ENCODE data around the gene KIRREL3. TPM values are rescaled to one million over a fixed set of nuclear protein-coding genes. Genes with fewer than 3 reads are reported as not detected.

The KIRREL3 gene
- total RNA-seq, 5 donors from 2014 or later (not counting 1 experiment from before 2014, with no cell fraction given) = not detected

DNA sequence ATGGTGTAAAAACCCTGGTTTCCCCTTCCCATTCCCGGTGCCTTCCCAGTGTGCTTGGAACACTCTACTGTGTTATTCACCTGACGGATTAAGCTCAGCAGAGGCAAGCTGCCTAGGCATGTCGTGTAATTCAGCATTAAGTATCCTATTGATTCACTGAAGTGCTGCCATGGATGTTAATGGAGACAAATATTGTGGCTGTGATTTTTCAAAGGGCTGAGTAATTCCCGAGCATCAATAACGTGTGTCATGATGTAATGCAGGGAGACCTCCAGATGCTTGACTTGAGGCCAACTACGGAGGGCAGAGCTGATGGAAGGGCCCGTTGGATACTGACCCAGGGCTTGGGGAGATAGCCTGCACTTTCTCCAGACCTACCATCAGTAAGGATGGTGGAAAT, 376.1 kb downstream of the KIRREL3 start:
- POLR2A ChIA-PET = no interaction called here
- H3K27ac ChIP-seq (ENCODE audit: low read length) = no peak overlapping the region
- Mint-ChIP-seq H3K4me3 (no peak overlapping the region), H3K27me3 (peaks cover 4 to 5% of the 10 kb centered on the region in 2 donors), H3K4me1 (no peaks in the 10 kb centered on the region), H3K27ac (no peak overlapping the region), H3K9me3 (no peaks in the 10 kb centered on the region), H3K36me3 (no peaks in the 10 kb centered on the region)
- CTCF ChIA-PET = no interaction called here
- H3K4me1 ChIP-seq (ENCODE audit: control insufficient read depth in 1 of 2, extremely low read depth in 1 of 2, insufficient read depth in 2 of 2, low read length in 2 of 2) = no peaks in the 10 kb centered on the region
- ATAC-seq (replicated peaks in 1 of 4) (no peak), DNase-seq (no peak)
- H3K27me3 ChIP-seq (replicated peaks in 1 of 2; ENCODE audit: control insufficient read depth in 2 of 2, extremely low read depth in 1 of 2, insufficient read depth in 2 of 2, low read length in 1 of 2) = peaks cover 0 to 5% of the 10 kb centered on the region in 2 experiments
- H3K36me3 ChIP-seq (ENCODE audit: control insufficient read depth in 2 of 2, extremely low read depth in 1 of 2, insufficient read depth in 1 of 2, low read length in 1 of 2) = no peaks in the 10 kb centered on the region
- no peak overlapping the region for H3K4me3 ChIP-seq (ENCODE audit: control insufficient read depth in 1 of 2, extremely low read depth in 1 of 2, low read length in 1 of 2)
- 78% methylated on average over 4 of the region's 7 CpGs for WGBS (ENCODE audit: insufficient coverage)
- H3K9me3 ChIP-seq = no peaks in the 10 kb centered on the region

DNA sequence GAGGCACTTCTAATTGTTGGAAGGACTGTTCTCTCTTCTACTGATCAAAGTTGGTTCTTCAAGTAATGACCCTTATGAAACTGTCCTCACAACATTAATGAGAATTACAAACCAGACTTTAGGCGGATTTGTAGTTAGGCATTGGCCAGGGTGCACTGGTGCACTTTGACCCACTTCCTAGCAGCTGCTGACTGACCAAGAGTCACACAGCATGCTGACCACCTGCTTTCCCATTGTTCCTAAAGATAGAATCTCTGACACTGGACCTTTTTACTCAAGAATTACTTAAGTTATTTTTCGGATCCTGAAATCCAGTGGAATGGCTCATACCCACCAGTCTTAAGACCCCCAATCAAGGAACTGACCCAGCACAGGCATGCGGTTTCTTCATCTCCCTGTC, 381.1 kb downstream of the KIRREL3 start:
- no peaks in the 10 kb centered on the region for H3K9me3 Mint-ChIP-seq
- H3K4me3 Mint-ChIP-seq = no peak overlapping the region
- no peak for ATAC-seq (replicated peaks in 1 of 4)
- POLR2A ChIA-PET = no interaction called here
- H3K27me3 ChIP-seq (replicated peaks in 1 of 2; ENCODE audit: control insufficient read depth in 2 of 2, extremely low read depth in 1 of 2, insufficient read depth in 2 of 2, low read length in 1 of 2) = peaks cover 0 to 6% of the 10 kb centered on the region in 2 experiments
- H3K36me3 Mint-ChIP-seq = no peaks in the 10 kb centered on the region
- DNase-seq = no peak
- H3K27me3 Mint-ChIP-seq = peaks cover 11 to 15% of the 10 kb centered on the region in 2 donors
- no peaks in the 10 kb centered on the region for H3K36me3 ChIP-seq (ENCODE audit: control insufficient read depth in 2 of 2, extremely low read depth in 1 of 2, insufficient read depth in 1 of 2, low read length in 1 of 2)
- no peaks in the 10 kb centered on the region for H3K4me1 ChIP-seq (ENCODE audit: control insufficient read depth in 1 of 2, extremely low read depth in 1 of 2, insufficient read depth in 2 of 2, low read length in 2 of 2)
- H3K27ac Mint-ChIP-seq = no peak overlapping the region
- no peaks in the 10 kb centered on the region for H3K4me1 Mint-ChIP-seq
- CTCF ChIA-PET = no interaction called here
- H3K9me3 ChIP-seq = no peaks in the 10 kb centered on the region
- H3K4me3 ChIP-seq (ENCODE audit: control insufficient read depth in 1 of 2, extremely low read depth in 1 of 2, low read length in 1 of 2) = no peak overlapping the region
- 71% methylated on average over 3 of the region's 3 CpGs for WGBS (ENCODE audit: insufficient coverage)
- H3K27ac ChIP-seq (ENCODE audit: low read length) = no peak overlapping the region

DNA sequence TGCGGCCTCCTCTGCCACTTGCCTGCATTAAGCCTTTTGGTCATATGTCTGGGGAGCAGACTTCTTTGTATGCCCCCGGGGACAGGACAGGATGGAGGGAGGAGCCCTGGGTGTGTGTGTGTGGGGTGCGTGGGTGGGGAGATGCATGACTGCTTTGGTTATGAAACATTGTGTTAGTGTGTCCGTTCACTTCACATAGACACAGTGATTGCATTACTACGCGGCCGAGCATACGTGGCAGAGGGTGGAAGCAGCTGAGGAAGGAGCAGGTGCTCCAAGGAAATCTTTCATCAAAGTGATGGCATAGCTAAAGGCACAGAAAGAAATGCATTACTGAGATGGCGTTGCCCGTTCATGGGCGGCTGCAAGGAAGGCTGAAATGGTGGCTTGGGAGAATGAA, 384.7 kb downstream of the KIRREL3 start:
- Histone ChIP-seq H3K4me1 (ENCODE audit: control insufficient read depth in 1 of 2, extremely low read depth in 1 of 2, insufficient read depth in 2 of 2, low read length in 2 of 2) (no peaks in the 10 kb centered on the region), H3K27me3 (replicated peaks in 1 of 2; ENCODE audit: control insufficient read depth in 2 of 2, extremely low read depth in 1 of 2, insufficient read depth in 2 of 2, low read length in 1 of 2) (peaks cover 0 to 4% of the 10 kb centered on the region in 2 experiments), H3K9me3 (no peaks in the 10 kb centered on the region), H3K36me3 (ENCODE audit: control insufficient read depth in 2 of 2, extremely low read depth in 1 of 2, insufficient read depth in 1 of 2, low read length in 1 of 2) (no peaks in the 10 kb centered on the region), H3K27ac (ENCODE audit: low read length) (no peak overlapping the region), H3K4me3 (ENCODE audit: control insufficient read depth in 1 of 2, extremely low read depth in 1 of 2, low read length in 1 of 2) (no peak overlapping the region)
- no peak overlapping the region for H3K27ac Mint-ChIP-seq
- H3K36me3 Mint-ChIP-seq = no peaks in the 10 kb centered on the region
- H3K27me3 Mint-ChIP-seq = peaks cover 12 to 17% of the 10 kb centered on the region in 2 donors
- H3K4me1 Mint-ChIP-seq = no peaks in the 10 kb centered on the region
- H3K4me3 Mint-ChIP-seq = no peak overlapping the region
- H3K9me3 Mint-ChIP-seq = no peaks in the 10 kb centered on the region
- no peak for DNase-seq
- ChIA-PET POLR2A (no interaction called here), CTCF (no interaction called here)
- 92% methylated on average over 10 of the region's 11 CpGs for WGBS (ENCODE audit: insufficient coverage)
- no peak for ATAC-seq (replicated peaks in 1 of 4)

DNA sequence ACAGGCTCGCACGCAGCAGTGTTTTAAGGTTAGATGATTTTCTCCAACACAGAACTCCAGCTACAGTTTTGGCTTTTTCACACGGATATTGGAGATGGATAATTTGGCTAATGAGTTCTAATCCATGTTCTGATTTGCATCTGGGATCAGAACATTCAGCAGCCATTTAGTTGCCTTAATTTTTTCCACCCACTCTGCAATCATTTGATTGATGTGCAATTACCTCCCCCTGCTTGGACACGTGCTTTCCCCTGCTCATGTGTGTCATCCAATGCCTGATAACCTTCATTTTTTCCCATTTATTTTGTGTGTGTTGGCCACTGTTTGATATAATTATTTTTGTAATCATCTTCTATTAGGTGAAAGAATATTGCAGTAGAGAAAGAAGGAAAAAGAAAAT, 387.3 kb downstream of the KIRREL3 start:
- POLR2A ChIA-PET = no interaction called here
- H3K27me3 Mint-ChIP-seq = peaks cover 11 to 12% of the 10 kb centered on the region in 2 donors
- no CpG with 5 or more reads among the region's 4 CpGs for WGBS (ENCODE audit: insufficient coverage)
- DNase-seq (no peak), ATAC-seq (replicated peaks in 1 of 4) (no peak)
- Histone ChIP-seq H3K9me3 (no peaks in the 10 kb centered on the region), H3K4me1 (ENCODE audit: control insufficient read depth in 1 of 2, extremely low read depth in 1 of 2, insufficient read depth in 2 of 2, low read length in 2 of 2) (no peaks in the 10 kb centered on the region), H3K27ac (ENCODE audit: low read length) (no peak overlapping the region), H3K27me3 (replicated peaks in 1 of 2; ENCODE audit: control insufficient read depth in 2 of 2, extremely low read depth in 1 of 2, insufficient read depth in 2 of 2, low read length in 1 of 2) (peaks cover 0 to 7% of the 10 kb centered on the region in 2 experiments), H3K4me3 (ENCODE audit: control insufficient read depth in 1 of 2, extremely low read depth in 1 of 2, low read length in 1 of 2) (no peak overlapping the region), H3K36me3 (ENCODE audit: control insufficient read depth in 2 of 2, extremely low read depth in 1 of 2, insufficient read depth in 1 of 2, low read length in 1 of 2) (no peaks in the 10 kb centered on the region)
- no peaks in the 10 kb centered on the region for H3K36me3 Mint-ChIP-seq
- H3K4me1 Mint-ChIP-seq = no peaks in the 10 kb centered on the region
- H3K27ac Mint-ChIP-seq = no peak overlapping the region
- H3K9me3 Mint-ChIP-seq = no peaks in the 10 kb centered on the region
- CTCF ChIA-PET = no interaction called here
- H3K4me3 Mint-ChIP-seq = no peak overlapping the region

DNA sequence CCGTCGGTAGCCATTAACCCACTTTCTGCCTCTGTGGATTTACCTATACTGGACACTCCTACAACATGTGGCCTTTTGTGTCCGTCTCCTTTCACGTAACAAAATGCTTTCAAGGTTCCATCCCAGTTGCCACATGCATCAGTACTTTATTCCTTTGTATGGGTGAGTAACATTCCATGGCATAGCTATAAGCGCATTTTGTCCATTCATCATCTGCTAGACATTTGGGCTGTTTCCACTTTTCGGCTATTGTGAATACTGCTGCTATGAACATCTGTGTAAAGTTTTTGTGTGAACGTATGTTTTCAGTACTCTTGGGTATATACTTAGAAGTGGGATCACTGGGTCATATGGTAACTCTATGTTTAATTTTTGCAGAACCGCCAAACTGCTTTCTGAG, 387.9 kb downstream of the KIRREL3 start:
- Histone ChIP-seq H3K36me3 (ENCODE audit: control insufficient read depth in 2 of 2, extremely low read depth in 1 of 2, insufficient read depth in 1 of 2, low read length in 1 of 2) (no peaks in the 10 kb centered on the region), H3K4me1 (ENCODE audit: control insufficient read depth in 1 of 2, extremely low read depth in 1 of 2, insufficient read depth in 2 of 2, low read length in 2 of 2) (no peaks in the 10 kb centered on the region), H3K27ac (ENCODE audit: low read length) (no peak overlapping the region), H3K27me3 (replicated peaks in 1 of 2; ENCODE audit: control insufficient read depth in 2 of 2, extremely low read depth in 1 of 2, insufficient read depth in 2 of 2, low read length in 1 of 2) (peaks cover 0 to 11% of the 10 kb centered on the region in 2 experiments), H3K9me3 (no peaks in the 10 kb centered on the region), H3K4me3 (ENCODE audit: control insufficient read depth in 1 of 2, extremely low read depth in 1 of 2, low read length in 1 of 2) (no peak overlapping the region)
- no peak overlapping the region for H3K4me3 Mint-ChIP-seq
- no peaks in the 10 kb centered on the region for H3K36me3 Mint-ChIP-seq
- ChIA-PET CTCF (no interaction called here), POLR2A (no interaction called here)
- 92% methylated on average over 2 of the region's 8 CpGs for WGBS (ENCODE audit: insufficient coverage)
- H3K4me1 Mint-ChIP-seq = no peaks in the 10 kb centered on the region
- ATAC-seq (replicated peaks in 1 of 4) = no peak
- DNase-seq = no peak
- no peak overlapping the region for H3K27ac Mint-ChIP-seq
- no peaks in the 10 kb centered on the region for H3K9me3 Mint-ChIP-seq
- H3K27me3 Mint-ChIP-seq = peaks cover 11 to 12% of the 10 kb centered on the region in 2 donors

DNA sequence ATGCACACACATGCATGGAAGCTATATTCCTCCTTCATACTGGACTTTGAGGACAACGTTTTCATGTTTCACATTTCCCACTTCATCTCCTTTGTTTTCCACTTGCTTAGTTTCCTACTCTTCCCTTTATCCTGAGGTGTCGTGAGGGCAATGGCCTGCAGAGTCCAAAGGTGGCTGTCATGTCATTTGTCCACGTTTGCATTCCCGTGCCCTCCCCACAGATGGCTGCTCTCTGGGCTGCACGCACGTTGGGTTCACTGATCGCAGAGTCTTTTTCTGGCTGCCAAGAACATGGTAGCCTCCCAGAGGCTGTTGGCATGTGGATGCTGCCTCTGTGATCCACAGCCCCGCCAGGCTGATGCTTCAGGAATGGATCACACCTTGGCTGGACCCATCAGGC, 389.1 kb downstream of the KIRREL3 start:
- CTCF ChIA-PET = no interaction called here
- no peaks in the 10 kb centered on the region for H3K4me1 Mint-ChIP-seq
- H3K27ac Mint-ChIP-seq = no peak overlapping the region
- peaks cover 0 to 20% of the 10 kb centered on the region in 2 experiments for H3K27me3 ChIP-seq (replicated peaks in 1 of 2; ENCODE audit: control insufficient read depth in 2 of 2, extremely low read depth in 1 of 2, insufficient read depth in 2 of 2, low read length in 1 of 2)
- no peak overlapping the region for H3K27ac ChIP-seq (ENCODE audit: low read length)
- H3K27me3 Mint-ChIP-seq = peaks cover 18 to 19% of the 10 kb centered on the region in 2 donors
- no peaks in the 10 kb centered on the region for H3K9me3 Mint-ChIP-seq
- no peaks in the 10 kb centered on the region for H3K36me3 Mint-ChIP-seq
- DNase-seq (no peak), ATAC-seq (replicated peaks in 1 of 4) (no peak)
- H3K36me3 ChIP-seq (ENCODE audit: control insufficient read depth in 2 of 2, extremely low read depth in 1 of 2, insufficient read depth in 1 of 2, low read length in 1 of 2) = no peaks in the 10 kb centered on the region
- POLR2A ChIA-PET = no interaction called here
- H3K4me3 Mint-ChIP-seq = no peak overlapping the region
- H3K4me3 ChIP-seq (ENCODE audit: control insufficient read depth in 1 of 2, extremely low read depth in 1 of 2, low read length in 1 of 2) = no peak overlapping the region
- WGBS (ENCODE audit: insufficient coverage) = 69% methylated on average over 8 of the region's 8 CpGs
- H3K4me1 ChIP-seq (ENCODE audit: control insufficient read depth in 1 of 2, extremely low read depth in 1 of 2, insufficient read depth in 2 of 2, low read length in 2 of 2) = no peaks in the 10 kb centered on the region
- H3K9me3 ChIP-seq = no peaks in the 10 kb centered on the region

DNA sequence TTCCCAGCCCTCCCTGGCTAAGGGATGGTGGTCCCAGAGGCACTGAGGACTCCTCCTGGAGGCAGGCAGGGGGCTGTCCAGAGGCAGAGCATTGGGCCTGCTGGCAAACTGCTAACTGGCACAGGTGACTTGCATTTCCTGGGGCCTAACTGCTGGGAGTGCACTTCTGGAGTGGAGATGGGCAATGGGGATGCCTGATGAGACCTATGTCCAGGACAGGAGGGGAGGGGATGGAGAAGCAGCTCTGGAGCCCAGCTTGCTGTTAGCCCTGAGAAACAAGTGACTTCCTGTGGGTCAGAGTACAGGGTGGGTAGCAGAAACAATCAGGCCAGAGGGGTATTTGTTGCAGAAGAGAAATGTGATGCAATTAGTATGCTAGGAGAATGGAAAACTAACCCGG, 391.9 kb downstream of the KIRREL3 start:
- Mint-ChIP-seq H3K36me3 (no peaks in the 10 kb centered on the region), H3K9me3 (no peaks in the 10 kb centered on the region), H3K4me3 (no peak overlapping the region), H3K4me1 (no peaks in the 10 kb centered on the region), H3K27ac (no peak overlapping the region), H3K27me3 (peaks cover 21 to 26% of the 10 kb centered on the region in 2 donors)
- Histone ChIP-seq H3K9me3 (no peaks in the 10 kb centered on the region), H3K27ac (ENCODE audit: low read length) (no peak overlapping the region), H3K4me1 (ENCODE audit: control insufficient read depth in 1 of 2, extremely low read depth in 1 of 2, insufficient read depth in 2 of 2, low read length in 2 of 2) (no peaks in the 10 kb centered on the region), H3K36me3 (ENCODE audit: control insufficient read depth in 2 of 2, extremely low read depth in 1 of 2, insufficient read depth in 1 of 2, low read length in 1 of 2) (no peaks in the 10 kb centered on the region), H3K4me3 (ENCODE audit: control insufficient read depth in 1 of 2, extremely low read depth in 1 of 2, low read length in 1 of 2) (no peak overlapping the region), H3K27me3 (replicated peaks in 1 of 2; ENCODE audit: control insufficient read depth in 2 of 2, extremely low read depth in 1 of 2, insufficient read depth in 2 of 2, low read length in 1 of 2) (peaks cover 0 to 28% of the 10 kb centered on the region in 2 experiments)
- DNase-seq (no peak), ATAC-seq (replicated peaks in 1 of 4) (no peak)
- ChIA-PET POLR2A (no interaction called here), CTCF (no interaction called here)
- 90% methylated on average over 1 of the region's 1 CpG for WGBS (ENCODE audit: insufficient coverage)
